CD14-positive monocyte (primary cell): ENCODE results near the gene NPM1. TPM values are rescaled to one million over a fixed set of nuclear protein-coding genes. Genes with fewer than 3 reads are reported as not detected.

Experiments
- DNase-seq, 3 donors: peaks; one replicate each; pipeline ENCODE4 v3.0.0-alpha.2; 2011 to 2022
- H2AFZ ChIP-seq: 2 replicates; pipeline ENCODE4 v1.6.0; 2012; ENCODE audit warnings: mild to moderate bottlenecking, low read depth, low read length, inconsistent platforms; ENCODE audit not compliant: insufficient read depth, poor library complexity, severe bottlenecking
- H3K27ac ChIP-seq, 2 donors: 1 replicate in 1 of 2; 2 replicates in 1 of 2; pipeline ENCODE4 v1.5.1; 2012 to 2013; ENCODE audit warnings: low read length in 2 of 2, control low read depth in 1 of 2, inconsistent platforms in 1 of 2, low read depth in 1 of 2, mild to moderate bottlenecking in 1 of 2
- H3K27me3 ChIP-seq, 2 donors: one replicate each; pipeline versions ENCODE4 v1.6.0 to v1.6.1; 2011 to 2013; ENCODE audit warnings: low read length in 2 of 2; ENCODE audit not compliant: control insufficient read depth in 2 of 2, insufficient read depth in 2 of 2
- H3K36me3 ChIP-seq, 2 donors: replicated peaks in 1 of 2; 1 replicate in 1 of 2; 2 replicates in 1 of 2; pipeline versions ENCODE4 v1.5.1 to v1.6.1; 2012 to 2013; ENCODE audit warnings: low read length in 2 of 2, control low read depth in 1 of 2, inconsistent platforms in 1 of 2, mild to moderate bottlenecking in 1 of 2; ENCODE audit not compliant: insufficient read depth in 2 of 2, control insufficient read depth in 1 of 2
- H3K4me1 ChIP-seq, 2 donors: 1 replicate in 1 of 2; 2 replicates in 1 of 2; pipeline versions ENCODE4 v1.5.1 to v1.6.1; 2012 to 2013; ENCODE audit warnings: low read length in 2 of 2, control low read depth in 1 of 2, inconsistent platforms in 1 of 2, mild to moderate bottlenecking in 1 of 2, moderate library complexity in 1 of 2; ENCODE audit not compliant: insufficient read depth in 2 of 2, control insufficient read depth in 1 of 2
- H3K4me2 ChIP-seq: replicated peaks from 2 replicates; pipeline ENCODE3; 2012; ENCODE audit warnings: low read length, moderate library complexity, mild to moderate bottlenecking; ENCODE audit not compliant: poor library complexity, severe bottlenecking; ENCODE audit errors: extremely low read depth
- H3K4me3 ChIP-seq, 3 experiments: fragments of 200-600 bp in 1 of 3; sonication (generic) in 1 of 3; replicated peaks in 1 of 3; 1 replicate in 2 of 3; 2 replicates in 1 of 3; pipeline ENCODE4 v1.5.1; 2011 to 2013; ENCODE audit warnings: low read length in 3 of 3, mild to moderate bottlenecking in 3 of 3, control low read depth in 2 of 3, low read depth in 2 of 3, inconsistent platforms in 1 of 3, moderate library complexity in 1 of 3
- H3K79me2 ChIP-seq: 2 replicates; pipeline ENCODE4 v1.6.0; 2012; ENCODE audit warnings: mild to moderate bottlenecking, control low read depth, inconsistent platforms, low read length, moderate library complexity; ENCODE audit not compliant: insufficient read depth
- H3K9ac ChIP-seq: 2 replicates; pipeline ENCODE4 v1.6.0; 2017; ENCODE audit warnings: low read length, mild to moderate bottlenecking; ENCODE audit not compliant: insufficient read depth, poor library complexity, severe bottlenecking
- H3K9me3 ChIP-seq, 2 donors: replicated peaks in 1 of 2; 1 replicate in 1 of 2; 2 replicates in 1 of 2; pipeline versions ENCODE4 v1.5.1 to v1.6.1; 2012 to 2013; ENCODE audit warnings: low read length in 2 of 2, control low read depth in 1 of 2; ENCODE audit not compliant: control insufficient read depth in 1 of 2, insufficient read depth in 1 of 2
- H4K20me1 ChIP-seq: 2 replicates; pipeline ENCODE4 v1.6.0; 2012; ENCODE audit warnings: mild to moderate bottlenecking, low read length, control low read depth, moderate library complexity; ENCODE audit not compliant: insufficient read depth
- H3K27ac Mint-ChIP-seq, 7 donors: one replicate each; pipeline ENCODE4 v1.8.0; 2020; ENCODE audit warnings: mild to moderate bottlenecking in 7 of 7, mixed read lengths in 7 of 7, moderate library complexity in 6 of 7, inconsistent platforms in 2 of 7
- H3K27me3 Mint-ChIP-seq, 3 donors: one replicate each; pipeline ENCODE4 v1.8.0; 2021 to 2022; ENCODE audit warnings: low read depth in 3 of 3, mild to moderate bottlenecking in 3 of 3, mixed read lengths in 3 of 3, moderate library complexity in 3 of 3, inconsistent platforms in 1 of 3
- H3K36me3 Mint-ChIP-seq, 2 donors: one replicate each; pipeline ENCODE4 v1.8.0; 2020; ENCODE audit warnings: mixed read lengths in 2 of 2, inconsistent platforms in 1 of 2, mild to moderate bottlenecking in 1 of 2
- H3K4me1 Mint-ChIP-seq: one replicate; pipeline ENCODE4 v1.8.0; 2020; ENCODE audit warnings: mild to moderate bottlenecking, mixed read lengths
- H3K4me3 Mint-ChIP-seq, 2 donors: one replicate each; pipeline ENCODE4 v1.8.0; 2020; ENCODE audit warnings: mild to moderate bottlenecking in 2 of 2, mixed read lengths in 2 of 2, moderate library complexity in 1 of 2
- H3K9me3 Mint-ChIP-seq, 7 donors: one replicate each; pipeline ENCODE4 v1.8.0; 2020 to 2022; ENCODE audit warnings: mixed read lengths in 7 of 7, mild to moderate bottlenecking in 6 of 7, moderate library complexity in 6 of 7, inconsistent platforms in 2 of 7
- WGBS: methylation state at CpG from one replicate; pipeline ENCODE4 v1.1.5; 2013; ENCODE audit warnings: missing lambda C conversion rate; ENCODE audit not compliant: insufficient coverage; 5-methylcytosine and 5-hydroxymethylcytosine counted together
- intact Hi-C, 2 donors: fragments of 100-400 bp; cut with micrococcal nuclease; formaldehyde crosslinking; loops; one replicate each; pipeline versions ENCODE4 v1.15.0 to v1.15.1; 2023
- polyA plus RNA-seq, 3 donors: library from polyadenylated mRNA; depleted of rRNA in 1 of 3; unstranded in 2 of 3; stranded (reverse) in 1 of 3; fragments of 300-500 nt in 2 of 3; fragments of >200 nt in 1 of 3; fragmentation: Illumina TruSeq in 2 of 3; gene quantifications; 1 replicate in 2 of 3; 2 replicates in 1 of 3; pipeline ENCODE4 v1.2.3, GENCODE V29; 2012 to 2021
- TF ChIP-seq, protein P1 (sequence below): fragments of 200-600 bp; IDR thresholded peaks from one replicate; pipeline ENCODE4 v1.8.0; 2022; ENCODE audit warnings: antibody characterized with exemption, mild to moderate bottlenecking

Gene NPM1
- polyA plus RNA-seq, 3 donors, result 102 to 191 (median 188) TPM

DNA sequence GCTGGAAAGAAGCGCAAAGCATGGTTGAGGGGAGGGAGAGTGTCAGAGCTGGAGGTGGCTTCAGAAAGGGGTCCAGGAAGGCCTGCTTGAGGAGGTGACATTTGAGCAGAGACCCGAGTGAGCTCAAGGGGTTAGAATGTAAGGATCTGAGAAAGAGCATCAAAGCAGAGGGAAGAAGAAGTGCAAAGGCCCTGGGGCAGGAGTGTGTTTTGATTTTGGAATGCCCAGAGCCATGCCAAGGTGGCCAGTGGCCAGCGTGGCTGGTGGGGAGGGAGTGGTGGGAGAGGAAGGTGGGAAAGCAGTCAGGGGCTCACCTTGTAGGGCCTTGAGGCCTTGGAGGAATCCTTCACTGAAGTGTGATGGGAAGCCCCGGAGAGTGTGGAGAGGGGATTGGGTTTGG lies 47.2 kb downstream of the NPM1 start:
- DNase-seq, result no peak
- no peaks in the 10 kb centered on the region for H3K4me1 Mint-ChIP-seq
- TF ChIP-seq, protein P1, sequence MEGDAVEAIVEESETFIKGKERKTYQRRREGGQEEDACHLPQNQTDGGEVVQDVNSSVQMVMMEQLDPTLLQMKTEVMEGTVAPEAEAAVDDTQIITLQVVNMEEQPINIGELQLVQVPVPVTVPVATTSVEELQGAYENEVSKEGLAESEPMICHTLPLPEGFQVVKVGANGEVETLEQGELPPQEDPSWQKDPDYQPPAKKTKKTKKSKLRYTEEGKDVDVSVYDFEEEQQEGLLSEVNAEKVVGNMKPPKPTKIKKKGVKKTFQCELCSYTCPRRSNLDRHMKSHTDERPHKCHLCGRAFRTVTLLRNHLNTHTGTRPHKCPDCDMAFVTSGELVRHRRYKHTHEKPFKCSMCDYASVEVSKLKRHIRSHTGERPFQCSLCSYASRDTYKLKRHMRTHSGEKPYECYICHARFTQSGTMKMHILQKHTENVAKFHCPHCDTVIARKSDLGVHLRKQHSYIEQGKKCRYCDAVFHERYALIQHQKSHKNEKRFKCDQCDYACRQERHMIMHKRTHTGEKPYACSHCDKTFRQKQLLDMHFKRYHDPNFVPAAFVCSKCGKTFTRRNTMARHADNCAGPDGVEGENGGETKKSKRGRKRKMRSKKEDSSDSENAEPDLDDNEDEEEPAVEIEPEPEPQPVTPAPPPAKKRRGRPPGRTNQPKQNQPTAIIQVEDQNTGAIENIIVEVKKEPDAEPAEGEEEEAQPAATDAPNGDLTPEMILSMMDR, result no peak
- H3K9me3 Mint-ChIP-seq, result peaks cover 0 to 1% (median 0%) of the 10 kb centered on the region in 7 donors
- Histone ChIP-seq H3K79me2 (no peaks in the 10 kb centered on the region), H4K20me1 (no peaks in the 10 kb centered on the region), H3K27me3 (no peaks in the 10 kb centered on the region), H3K4me1 (no peaks in the 10 kb centered on the region), H3K9me3 (no peaks in the 10 kb centered on the region), H3K4me3 (no peak overlapping the region), H3K9ac (no peak overlapping the region), H3K36me3 (no peaks in the 10 kb centered on the region), H3K27ac (no peak overlapping the region), H3K4me2 (no peak overlapping the region), H2AFZ (no peak overlapping the region)
- no peaks in the 10 kb centered on the region for H3K36me3 Mint-ChIP-seq
- H3K4me3 Mint-ChIP-seq, result no peak overlapping the region
- intact Hi-C loops, result no loop called here
- 86% methylated on average over 4 of the region's 4 CpGs for WGBS
- peaks cover 0 to 6% (median 3%) of the 10 kb centered on the region in 3 donors for H3K27me3 Mint-ChIP-seq
- H3K27ac Mint-ChIP-seq, result no peak overlapping the region

DNA sequence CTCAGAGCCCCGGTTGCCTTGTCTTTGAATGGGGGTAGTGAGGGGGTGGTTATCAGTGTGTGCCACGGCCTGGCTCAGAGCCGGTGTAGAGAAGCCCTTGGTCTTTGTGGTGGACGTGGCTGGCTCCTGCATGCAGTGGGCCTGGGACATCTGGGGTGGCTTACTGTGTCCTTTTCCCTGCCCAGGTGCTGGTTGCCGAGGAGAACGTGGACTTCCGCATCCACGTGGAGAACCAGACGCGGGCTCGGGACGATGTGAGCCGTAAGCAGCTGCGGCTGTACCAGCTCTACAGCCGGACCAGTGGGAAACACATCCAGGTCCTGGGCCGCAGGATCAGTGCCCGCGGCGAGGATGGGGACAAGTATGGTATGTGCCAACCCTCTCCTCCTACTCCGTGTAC lies 48.3 kb downstream of the NPM1 start:
- no peaks in the 10 kb centered on the region for H3K36me3 Mint-ChIP-seq
- no peaks in the 10 kb centered on the region for H3K4me1 Mint-ChIP-seq
- H3K4me3 Mint-ChIP-seq, result no peak overlapping the region
- Histone ChIP-seq H3K27me3 (no peaks in the 10 kb centered on the region), H3K27ac (no peak overlapping the region), H3K79me2 (no peaks in the 10 kb centered on the region), H3K4me1 (no peaks in the 10 kb centered on the region), H3K9ac (no peak overlapping the region), H3K9me3 (no peaks in the 10 kb centered on the region), H2AFZ (no peak overlapping the region), H4K20me1 (no peaks in the 10 kb centered on the region), H3K36me3 (no peaks in the 10 kb centered on the region), H3K4me2 (no peak overlapping the region), H3K4me3 (no peak overlapping the region)
- H3K27me3 Mint-ChIP-seq, result peaks cover 0 to 5% (median 2%) of the 10 kb centered on the region in 3 donors
- peaks cover 0 to 1% (median 0%) of the 10 kb centered on the region in 7 donors for H3K9me3 Mint-ChIP-seq
- 95% methylated on average over 20 of the region's 20 CpGs for WGBS
- no peak overlapping the region for H3K27ac Mint-ChIP-seq
- no peak for DNase-seq
- TF ChIP-seq, protein P1, result no peak
- intact Hi-C loops, result no loop called here
